ENCODE data around the gene KLHL25. TPM values are rescaled to one million over a fixed set of nuclear protein-coding genes. Genes with fewer than 3 reads are reported as not detected.
A peak's percentile ranks its signal among the peaks of the same experiment; 100 is the strongest.

KLHL25 gene
- total RNA-seq, 1 donor from 2014 or later = 19.3 TPM

- H3K36me3 Mint-ChIP-seq (ENCODE audit: low read depth) = peaks cover 30% of the 10 kb centered on the region
- H3K9me3 Mint-ChIP-seq = no peaks in the 10 kb centered on the region
- no peaks in the 10 kb centered on the region for H3K27me3 Mint-ChIP-seq (ENCODE audit: low read depth)
- TF ChIP-seq, protein P1, sequence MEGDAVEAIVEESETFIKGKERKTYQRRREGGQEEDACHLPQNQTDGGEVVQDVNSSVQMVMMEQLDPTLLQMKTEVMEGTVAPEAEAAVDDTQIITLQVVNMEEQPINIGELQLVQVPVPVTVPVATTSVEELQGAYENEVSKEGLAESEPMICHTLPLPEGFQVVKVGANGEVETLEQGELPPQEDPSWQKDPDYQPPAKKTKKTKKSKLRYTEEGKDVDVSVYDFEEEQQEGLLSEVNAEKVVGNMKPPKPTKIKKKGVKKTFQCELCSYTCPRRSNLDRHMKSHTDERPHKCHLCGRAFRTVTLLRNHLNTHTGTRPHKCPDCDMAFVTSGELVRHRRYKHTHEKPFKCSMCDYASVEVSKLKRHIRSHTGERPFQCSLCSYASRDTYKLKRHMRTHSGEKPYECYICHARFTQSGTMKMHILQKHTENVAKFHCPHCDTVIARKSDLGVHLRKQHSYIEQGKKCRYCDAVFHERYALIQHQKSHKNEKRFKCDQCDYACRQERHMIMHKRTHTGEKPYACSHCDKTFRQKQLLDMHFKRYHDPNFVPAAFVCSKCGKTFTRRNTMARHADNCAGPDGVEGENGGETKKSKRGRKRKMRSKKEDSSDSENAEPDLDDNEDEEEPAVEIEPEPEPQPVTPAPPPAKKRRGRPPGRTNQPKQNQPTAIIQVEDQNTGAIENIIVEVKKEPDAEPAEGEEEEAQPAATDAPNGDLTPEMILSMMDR (conservative IDR thresholded peaks at IDR 0.05) = no peak
- peaks cover 42% of the 10 kb centered on the region for H3K4me1 Mint-ChIP-seq
- H3K4me3 Mint-ChIP-seq = no peak overlapping the region
- DNase-seq (ENCODE audit: low read depth, low spot score) = no peak
- peak overlapping the region; percentile 75 for H3K27ac Mint-ChIP-seq (ENCODE audit: unreplicated experiment)
These were observed 53.1 kb downstream of the KLHL25 start for GRCh38 chr15:85741662-85742061.

DNA sequence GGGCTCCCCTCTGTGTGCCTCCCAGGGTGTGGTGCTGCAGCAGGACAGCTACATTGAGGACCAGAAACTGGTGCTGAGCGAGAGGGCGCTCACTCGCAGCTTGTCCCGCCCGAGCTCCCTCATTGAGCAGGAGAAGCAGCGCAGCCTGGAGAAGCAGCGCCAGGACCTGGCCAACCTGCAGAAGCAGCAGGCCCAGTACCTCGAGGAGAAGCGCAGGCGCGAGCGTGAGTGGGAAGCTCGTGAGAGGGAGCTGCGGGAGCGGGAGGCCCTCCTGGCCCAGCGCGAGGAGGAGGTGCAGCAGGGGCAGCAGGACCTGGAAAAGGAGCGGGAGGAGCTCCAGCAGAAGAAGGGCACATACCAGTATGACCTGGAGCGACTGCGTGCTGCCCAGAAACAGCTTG, 53.7 kb downstream of the KLHL25 start:
- Mint-ChIP-seq H3K4me1 (peaks cover 36% of the 10 kb centered on the region), H3K36me3 (ENCODE audit: low read depth) (peaks cover 27% of the 10 kb centered on the region), H3K27me3 (ENCODE audit: low read depth) (no peaks in the 10 kb centered on the region), H3K4me3 (no peak overlapping the region), H3K9me3 (no peaks in the 10 kb centered on the region), H3K27ac (ENCODE audit: unreplicated experiment) (no peak overlapping the region)
- no peak for DNase-seq (ENCODE audit: low read depth, low spot score)
- TF ChIP-seq, protein P1 (conservative IDR thresholded peaks at IDR 0.05) = no peak

- peaks cover 10% of the 10 kb centered on the region for H3K9me3 Mint-ChIP-seq
- H3K27ac Mint-ChIP-seq (ENCODE audit: unreplicated experiment) = peak overlapping the region; percentile 19
- no peak overlapping the region for H3K4me3 Mint-ChIP-seq
- H3K27me3 Mint-ChIP-seq (ENCODE audit: low read depth) = no peaks in the 10 kb centered on the region
- peaks cover 44% of the 10 kb centered on the region for H3K36me3 Mint-ChIP-seq (ENCODE audit: low read depth)
- DNase-seq (ENCODE audit: low read depth, low spot score) = no peak
- TF ChIP-seq, protein P1 (conservative IDR thresholded peaks at IDR 0.05) = no peak
- H3K4me1 Mint-ChIP-seq = no peaks in the 10 kb centered on the region
These were observed 57.7 kb downstream of the KLHL25 start for GRCh38 chr15:85737061-85737460.

DNA sequence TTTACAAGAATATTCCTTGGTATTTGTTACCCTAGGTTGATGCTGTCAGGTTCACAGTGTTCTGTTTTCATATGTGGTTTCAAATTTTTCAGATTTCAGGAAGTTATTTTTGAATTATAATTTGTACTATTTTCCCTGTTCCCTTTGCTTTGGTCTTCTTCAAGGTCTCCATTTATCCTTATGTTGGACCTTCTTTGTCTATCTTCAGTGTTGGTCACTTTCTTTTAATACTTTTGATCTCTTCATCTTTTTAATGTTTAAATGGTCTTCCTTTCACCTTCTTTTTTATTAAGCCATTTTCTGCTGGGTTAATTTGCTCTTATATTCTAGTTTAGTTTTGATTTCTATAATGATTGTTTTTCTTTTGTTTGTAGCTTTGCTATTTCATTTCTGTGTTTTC, 61.3 kb downstream of the KLHL25 start:
- peaks cover 10% of the 10 kb centered on the region for H3K9me3 Mint-ChIP-seq
- no peak for DNase-seq (ENCODE audit: low read depth, low spot score)

DNA sequence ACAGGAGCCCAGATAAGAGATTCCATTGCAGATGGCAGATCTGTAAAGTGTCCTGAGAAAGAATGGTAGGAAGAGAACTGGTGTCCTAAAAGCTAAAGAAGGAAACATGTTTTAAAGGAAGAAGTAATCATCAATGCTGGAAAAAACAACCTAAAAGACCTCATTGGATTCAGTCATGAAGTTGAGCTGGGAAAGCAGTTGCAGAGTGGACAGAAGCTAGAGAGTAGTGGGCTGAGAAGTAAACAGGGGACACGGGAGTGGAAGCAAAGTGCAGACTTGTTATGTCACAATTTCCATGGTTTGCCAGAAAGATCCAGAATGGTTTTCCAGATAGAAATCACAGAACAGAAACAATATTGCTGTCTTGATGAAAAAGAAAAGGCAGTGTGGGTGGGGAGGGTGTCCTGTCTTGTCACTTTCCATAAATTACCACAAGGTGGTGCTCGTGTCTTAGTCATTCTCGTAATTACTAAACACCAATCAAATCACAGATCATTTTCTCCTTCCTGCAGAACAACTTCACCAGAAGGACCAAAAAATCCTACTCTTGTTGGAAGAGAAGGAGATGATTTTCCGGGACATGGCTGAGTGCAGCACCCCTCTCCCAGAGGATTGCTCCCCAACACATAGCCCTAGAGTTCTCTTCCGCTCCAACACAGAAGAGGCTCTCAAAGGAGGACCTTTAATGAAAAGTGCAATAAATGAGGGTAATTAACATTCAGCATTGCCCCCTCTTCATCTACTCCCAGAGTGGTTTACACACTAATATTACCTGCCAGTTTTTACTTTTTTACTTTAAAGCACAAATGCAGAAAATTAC, 64.5 kb downstream of the KLHL25 start:
- Mint-ChIP-seq H3K4me1 (peaks cover 6% of the 10 kb centered on the region), H3K27me3 (ENCODE audit: low read depth) (no peaks in the 10 kb centered on the region), H3K27ac (ENCODE audit: unreplicated experiment) (peak overlapping the region; percentile 54), H3K4me3 (peak overlapping the region; percentile 11), H3K9me3 (peaks cover 10% of the 10 kb centered on the region), H3K36me3 (ENCODE audit: low read depth) (peaks cover 34% of the 10 kb centered on the region)
- DNase-seq (ENCODE audit: low read depth, low spot score) = peak; percentile 45
- TF ChIP-seq, protein P1 (conservative IDR thresholded peaks at IDR 0.05) = peak; percentile 87

More for the DNA sequence above, 61.3 kb downstream of the KLHL25 start:
- H3K4me3 Mint-ChIP-seq = no peak overlapping the region
- TF ChIP-seq, protein P1 (conservative IDR thresholded peaks at IDR 0.05) = no peak
- no peaks in the 10 kb centered on the region for H3K27me3 Mint-ChIP-seq (ENCODE audit: low read depth)
- peaks cover 6% of the 10 kb centered on the region for H3K4me1 Mint-ChIP-seq
- no peak overlapping the region for H3K27ac Mint-ChIP-seq (ENCODE audit: unreplicated experiment)
- H3K36me3 Mint-ChIP-seq (ENCODE audit: low read depth) = peaks cover 48% of the 10 kb centered on the region
